GDM1 (cell line): ENCODE data around the gene TBC1D22B.

Experiments
- DNase-seq: peaks from one replicate; lab custom pipeline; 2025; lab: John Stamatoyannopoulos, UW

Gene TBC1D22B

GRCh38 chr6:37357288-37357687 is 99.7 kb downstream of the TBC1D22B start:
- no peak for DNase-seq

- no peak for DNase-seq
Observed at GRCh38 chr6:37357860-37358259, 100.3 kb downstream of the TBC1D22B start.

- DNase-seq, result no peak
Observed at GRCh38 chr6:37359039-37359438, 101.5 kb downstream of the TBC1D22B start.

GRCh38 chr6:37362101-37362828 is 104.7 kb downstream of the TBC1D22B start:
- no peak for DNase-seq

DNA sequence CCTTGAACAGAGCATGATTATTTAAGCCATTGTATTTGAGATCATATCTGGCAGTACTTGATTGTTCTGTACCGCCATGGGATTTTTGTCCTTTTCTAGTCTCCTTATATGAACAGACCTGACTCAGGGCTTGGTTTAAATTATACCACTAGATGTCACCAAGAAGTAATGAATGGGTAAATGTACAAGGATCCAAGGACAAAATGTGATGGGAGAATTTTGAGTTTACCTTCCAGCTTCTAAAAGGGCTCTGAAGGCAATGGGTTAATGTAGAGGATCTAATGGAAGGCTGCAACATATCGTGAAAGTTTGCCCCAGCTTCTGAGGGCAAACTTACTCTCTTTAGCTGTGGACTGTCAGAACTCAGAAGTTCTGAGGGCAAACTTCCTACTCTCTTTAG is 108.2 kb downstream of the TBC1D22B start:
- no peak for DNase-seq

GRCh38 chr6:37366910-37367309 is 109.3 kb downstream of the TBC1D22B start:
- DNase-seq, result no peak

DNA sequence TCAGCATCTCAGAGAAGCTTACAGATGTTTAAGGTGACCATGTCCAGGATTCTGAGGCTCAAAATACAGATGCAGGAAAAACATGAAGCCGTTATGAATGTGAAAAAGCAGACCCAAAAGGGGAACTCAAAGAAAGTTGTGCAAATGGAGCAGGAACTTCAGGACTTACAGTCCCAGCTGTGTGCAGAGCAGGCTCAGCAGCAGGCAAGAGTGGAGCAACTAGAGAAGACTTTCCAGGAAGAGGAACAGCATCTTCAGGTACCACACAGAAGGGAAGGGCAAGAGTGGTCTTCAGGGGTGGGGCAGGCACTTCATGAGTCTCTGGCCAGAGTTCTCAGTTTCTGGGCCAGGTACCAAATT is 111.4 kb downstream of the TBC1D22B start:
- no peak for DNase-seq

DNA sequence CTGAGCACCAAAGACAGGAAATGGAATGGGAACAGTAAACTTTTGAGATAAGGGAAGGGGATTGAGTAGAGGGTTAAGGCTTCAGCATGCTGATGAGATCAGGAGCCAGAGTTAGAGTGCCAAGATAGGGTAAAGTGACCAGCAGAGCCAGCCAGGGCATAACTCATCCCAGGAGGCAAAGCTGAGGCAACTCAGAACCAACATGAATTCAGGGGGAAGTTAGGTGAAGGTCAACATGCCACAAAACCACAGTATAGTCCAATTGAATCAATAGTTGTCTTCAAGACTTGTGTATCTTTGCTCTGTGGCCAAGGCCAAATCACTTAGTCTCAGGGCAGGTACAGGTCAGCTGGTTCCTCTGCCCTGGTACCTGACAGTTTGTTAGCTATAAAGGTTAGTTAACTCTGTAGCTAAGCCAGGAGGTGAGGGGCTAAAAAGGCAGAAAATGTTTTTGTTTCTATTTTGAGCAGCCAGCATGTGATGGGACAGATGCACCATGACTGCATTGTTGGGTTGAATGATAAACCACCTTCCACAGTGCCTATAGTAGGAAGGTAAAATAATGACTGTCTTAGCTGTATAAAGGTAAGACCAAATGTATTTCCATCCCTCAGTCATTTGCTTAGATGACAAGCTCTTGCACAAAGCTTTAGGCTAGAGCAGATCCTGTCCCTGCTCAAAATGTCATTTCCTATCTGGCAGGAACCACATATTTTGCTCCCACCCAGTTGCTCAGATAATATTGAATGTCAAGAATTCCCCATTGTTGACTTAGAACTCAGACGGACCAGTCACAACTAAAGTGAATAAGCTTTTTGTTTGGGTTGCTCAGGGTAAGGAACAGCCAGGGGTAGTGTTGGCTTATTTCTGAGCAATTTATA is 112.0 kb downstream of the TBC1D22B start:
- no peak for DNase-seq

DNA sequence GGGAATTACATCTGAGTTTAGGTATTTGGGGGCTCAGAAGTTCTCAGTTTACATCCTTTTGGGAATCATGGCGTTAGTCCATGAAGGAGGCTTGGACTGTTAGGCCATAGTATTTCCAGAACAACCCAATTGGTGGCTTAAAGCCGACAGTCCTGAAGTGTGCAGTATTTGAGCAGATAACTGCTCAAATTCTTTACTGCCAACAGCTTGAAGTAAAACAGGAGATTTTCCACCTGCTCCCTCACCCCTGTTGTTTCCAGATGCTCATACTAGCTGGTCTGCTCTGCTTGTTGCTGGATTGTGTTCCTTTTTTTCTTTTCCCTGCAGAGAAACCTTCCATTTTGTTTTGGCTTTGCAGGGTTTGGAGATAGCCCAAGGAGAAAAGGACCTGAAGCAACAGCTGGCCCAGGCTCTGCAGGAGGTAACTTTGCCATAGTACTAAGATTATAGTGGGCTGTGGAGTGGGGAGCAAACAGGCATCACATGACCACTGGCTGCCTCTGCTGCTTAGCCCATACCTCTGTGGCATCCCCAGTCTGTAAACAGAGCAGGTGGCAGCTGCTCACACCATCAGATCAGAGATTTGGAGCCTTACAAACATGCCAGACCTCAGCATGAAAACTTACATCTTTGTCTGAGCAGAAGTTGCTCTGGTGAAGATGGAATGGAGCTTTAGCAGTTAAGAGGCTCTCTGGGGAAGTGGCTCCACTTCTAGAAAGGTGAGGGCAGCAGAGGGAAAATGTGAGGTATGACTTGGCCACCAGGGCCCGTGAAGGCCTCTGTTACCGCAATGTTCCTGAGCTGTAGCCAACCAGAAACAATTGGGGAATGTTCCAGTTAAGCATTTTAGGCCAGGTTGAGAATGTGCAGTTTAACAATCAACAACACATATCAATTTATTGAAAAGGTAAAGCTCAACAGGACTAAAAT is 113.8 kb downstream of the TBC1D22B start:
- no peak for DNase-seq

GRCh38 chr6:37372116-37372515 is 114.5 kb downstream of the TBC1D22B start:
- no peak for DNase-seq

GRCh38 chr6:37373822-37374471 is 116.4 kb downstream of the TBC1D22B start:
- no peak for DNase-seq

DNA sequence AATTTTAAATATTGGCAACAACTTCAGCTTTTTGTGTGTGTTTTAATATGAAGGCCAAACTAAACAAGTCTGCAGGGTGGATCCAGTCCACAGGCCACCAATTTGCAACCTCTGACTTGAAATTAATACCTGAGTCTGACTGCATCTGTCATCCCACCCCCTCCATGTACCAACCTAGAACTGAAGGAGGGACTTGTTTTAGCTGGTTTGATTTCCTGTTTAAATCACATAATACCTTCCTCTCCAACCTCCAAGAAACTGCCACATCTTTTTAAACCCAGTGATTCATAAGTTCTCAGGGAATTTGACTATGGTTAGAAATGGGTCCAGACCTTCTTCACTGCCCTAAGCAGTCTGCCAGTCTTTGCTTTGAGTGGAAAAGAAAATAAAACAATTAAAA is 117.8 kb downstream of the TBC1D22B start:
- DNase-seq, result no peak

DNA sequence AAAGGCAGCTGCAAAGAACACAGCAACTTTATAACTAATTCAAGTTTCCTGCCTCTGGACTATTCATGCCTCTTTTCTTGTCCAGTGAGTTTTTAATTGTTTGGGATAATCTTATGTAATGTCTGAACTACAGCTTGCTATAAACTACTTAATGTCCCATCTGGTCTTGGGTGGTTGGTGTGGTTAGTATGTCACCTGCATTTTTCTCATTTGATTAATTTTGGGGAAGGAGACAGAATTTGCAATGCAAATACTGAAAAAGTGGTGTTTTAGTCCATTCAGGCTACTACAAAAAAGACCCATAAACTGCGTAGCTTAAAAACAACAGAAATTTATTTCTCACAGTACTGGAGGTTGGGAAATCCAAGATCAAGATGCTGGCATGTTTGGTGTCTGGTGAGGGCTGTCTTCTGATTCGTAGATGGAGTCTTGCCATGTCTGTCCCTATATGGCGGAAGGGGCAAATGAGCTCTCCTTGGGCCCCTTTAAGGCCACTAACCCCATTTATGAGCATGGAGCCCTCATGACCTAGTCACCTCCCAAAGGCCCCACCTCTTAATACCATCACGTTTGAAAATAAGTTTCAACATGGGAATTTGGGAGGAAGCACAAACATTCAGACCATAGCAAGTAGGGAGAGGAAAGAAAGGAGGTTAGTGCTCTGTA is 118.6 kb downstream of the TBC1D22B start:
- no peak for DNase-seq

GRCh38 chr6:37381579-37381978 is 124.0 kb downstream of the TBC1D22B start:
- peak; percentile 9 for DNase-seq
